H1 (cell line): Measurements from ENCODE around the gene TNFSF12. TPM values are rescaled to one million over a fixed set of nuclear protein-coding genes. Genes with fewer than 3 reads are reported as not detected.

ENCODE experiments used
- CTCF ChIP-seq, 3 experiments: IDR thresholded peaks; 1 replicate in 2 of 3; 2 replicates in 1 of 3; pipeline versions ENCODE4 v1.5.1 to v1.6.1; 2011; ENCODE audit warnings: low read length in 3 of 3, mild to moderate bottlenecking in 3 of 3, inconsistent platforms in 2 of 3, low read depth in 1 of 3, moderate library complexity in 1 of 3; ENCODE audit not compliant: insufficient read depth in 1 of 3; ENCODE audit errors: control extremely low read depth in 1 of 3
- polyA plus RNA-seq, 7 experiments: library from polyadenylated mRNA; depleted of rRNA in 3 of 7; stranded (reverse) in 5 of 7; unstranded in 2 of 7; fragments of >200 nt in 5 of 7; fragments of 200-250 nt in 2 of 7; gene quantifications; 1 replicate in 5 of 7; 2 replicates in 1 of 7; 4 replicates in 1 of 7; pipeline versions ENCODE4 v1.2.1 to v1.2.3, GENCODE V29; 2011 to 2013; ENCODE audit warnings: missing spikeins in 2 of 7, mixed read lengths in 2 of 7
- total RNA-seq: library from RNA; stranded (reverse); fragmentation: NEBNext Ultra II Directional; extraction: Animal tissue kit (Norgen Biotek cat#: 25700); gene quantifications from 2 replicates; pipeline ENCODE4 v1.2.1, GENCODE V29; 2021

Gene TNFSF12
- total and polyA plus RNA-seq, 2 of the 8 experiments (the other 6 are each of a cell fraction or from before 2014, with no cell fraction given): 7.2 to 9.6 TPM

DNA sequence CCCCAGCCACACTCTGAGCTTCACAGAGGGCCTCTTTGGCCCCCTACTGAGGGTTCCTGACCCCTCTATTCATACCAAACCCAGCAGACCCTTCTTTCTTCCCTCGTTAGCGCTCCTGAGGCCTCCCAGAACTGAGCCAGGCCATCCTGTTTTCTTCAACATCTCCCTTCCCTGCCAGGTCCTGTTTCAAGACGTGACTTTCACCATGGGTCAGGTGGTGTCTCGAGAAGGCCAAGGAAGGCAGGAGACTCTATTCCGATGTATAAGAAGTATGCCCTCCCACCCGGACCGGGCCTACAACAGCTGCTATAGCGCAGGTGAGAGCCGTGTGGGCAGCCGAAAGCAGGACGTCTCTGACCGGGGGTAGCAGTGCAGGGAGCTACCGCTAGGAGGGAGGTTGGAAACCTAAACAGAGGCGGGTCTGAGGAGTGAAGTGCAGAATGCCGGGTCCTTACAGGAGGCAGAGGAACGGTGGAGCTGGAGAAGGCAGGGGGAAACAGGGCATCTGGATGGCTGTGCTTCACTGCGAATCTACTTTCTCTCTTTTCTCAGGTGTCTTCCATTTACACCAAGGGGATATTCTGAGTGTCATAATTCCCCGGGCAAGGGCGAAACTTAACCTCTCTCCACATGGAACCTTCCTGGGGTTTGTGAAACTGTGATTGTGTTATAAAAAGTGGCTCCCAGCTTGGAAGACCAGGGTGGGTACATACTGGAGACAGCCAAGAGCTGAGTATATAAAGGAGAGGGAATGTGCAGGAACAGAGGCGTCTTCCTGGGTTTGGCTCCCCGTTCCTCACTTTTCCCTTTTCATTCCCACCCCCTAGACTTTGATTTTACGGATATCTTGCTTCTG is 11.5 kb downstream of the TNFSF12 start (continued):
- TF ChIP-seq CTCF (IDR thresholded peaks at IDR 0.05; ENCODE audit: control extremely low read depth in 1 of 3, insufficient read depth in 1 of 3, low read depth in 1 of 3, low read length in 3 of 3): peak; percentile 82 to 96 (median 90)
